ENCODE results near the gene CCDC12.

CCDC12 gene

DNA sequence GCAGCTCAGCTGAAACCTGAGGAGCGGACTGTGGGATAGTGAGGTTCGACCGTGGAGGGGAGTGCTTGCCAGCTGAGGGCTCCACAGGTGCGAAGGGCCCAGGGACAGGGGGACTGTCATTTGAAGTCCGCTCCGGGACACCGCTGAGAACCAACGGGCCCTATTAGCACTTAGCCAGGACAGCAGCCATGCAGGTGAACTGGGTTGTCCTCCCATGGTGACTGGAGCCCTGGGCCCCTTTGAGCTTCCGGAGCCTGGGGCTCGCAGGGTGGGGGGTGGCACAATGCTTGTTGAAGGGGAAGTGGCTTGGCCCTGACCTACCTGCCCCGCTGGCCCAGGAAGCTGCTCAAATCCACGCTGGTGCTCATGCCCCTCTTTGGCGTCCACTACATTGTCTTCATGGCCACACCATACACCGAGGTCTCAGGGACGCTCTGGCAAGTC lies 74.3 kb downstream of the CCDC12 start:
- no peaks in the 10 kb centered on the region for H3K9me3 ChIP-seq (ENCODE audit: control insufficient read depth, low read length)
- peaks cover 4% of the 10 kb centered on the region for H3K4me1 ChIP-seq (ENCODE audit: control insufficient read depth, insufficient read depth, low read length, poor library complexity, severe bottlenecking)
- DNase-seq: no peak
- H3K27ac ChIP-seq (ENCODE audit: insufficient read depth, low read length, poor library complexity, severe bottlenecking): no peak overlapping the region
- no peak overlapping the region for H3K4me3 ChIP-seq (ENCODE audit: insufficient read depth, low read depth, low read length, poor library complexity, severe bottlenecking)
- H3K27me3 ChIP-seq (replicated peaks; ENCODE audit: control insufficient read depth, insufficient read depth, low read length, poor library complexity, severe bottlenecking): no peaks in the 10 kb centered on the region
- no peaks in the 10 kb centered on the region for H3K36me3 ChIP-seq (ENCODE audit: control insufficient read depth, insufficient read depth, low read length)

- no peak for DNase-seq
- Histone ChIP-seq H3K9me3 (ENCODE audit: control insufficient read depth, low read length) (no peaks in the 10 kb centered on the region), H3K27ac (ENCODE audit: insufficient read depth, low read length, poor library complexity, severe bottlenecking) (no peak overlapping the region), H3K4me3 (ENCODE audit: insufficient read depth, low read depth, low read length, poor library complexity, severe bottlenecking) (no peak overlapping the region), H3K4me1 (ENCODE audit: control insufficient read depth, insufficient read depth, low read length, poor library complexity, severe bottlenecking) (peaks cover 4% of the 10 kb centered on the region), H3K36me3 (ENCODE audit: control insufficient read depth, insufficient read depth, low read length) (no peaks in the 10 kb centered on the region), H3K27me3 (replicated peaks; ENCODE audit: control insufficient read depth, insufficient read depth, low read length, poor library complexity, severe bottlenecking) (no peaks in the 10 kb centered on the region)
These were observed 74.9 kb downstream of the CCDC12 start for GRCh38 chr3:46901591-46902187.

DNA sequence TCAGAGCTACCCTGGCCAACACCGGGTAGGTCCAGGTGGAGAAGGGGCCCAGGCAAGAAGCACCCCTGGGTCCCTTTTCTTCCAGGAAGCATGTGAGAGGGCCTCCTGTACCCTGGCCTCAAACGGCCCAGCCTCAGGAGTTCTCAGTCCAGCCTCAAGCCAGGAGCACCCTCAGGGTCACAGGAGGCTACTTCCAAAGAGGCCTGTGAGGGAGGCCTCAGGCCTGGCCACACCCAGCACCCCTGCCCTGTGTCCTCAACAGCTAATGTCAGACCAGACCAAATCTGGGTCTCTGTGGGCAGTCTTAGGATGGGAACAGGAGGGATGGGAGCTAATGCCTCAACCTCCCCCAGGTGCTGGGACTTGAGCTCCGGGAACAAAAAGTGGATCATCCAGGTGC lies 75.5 kb downstream of the CCDC12 start:
- Histone ChIP-seq H3K4me1 (ENCODE audit: control insufficient read depth, insufficient read depth, low read length, poor library complexity, severe bottlenecking) (peaks cover 4% of the 10 kb centered on the region), H3K27ac (ENCODE audit: insufficient read depth, low read length, poor library complexity, severe bottlenecking) (no peak overlapping the region), H3K27me3 (replicated peaks; ENCODE audit: control insufficient read depth, insufficient read depth, low read length, poor library complexity, severe bottlenecking) (no peaks in the 10 kb centered on the region), H3K36me3 (ENCODE audit: control insufficient read depth, insufficient read depth, low read length) (no peaks in the 10 kb centered on the region), H3K4me3 (ENCODE audit: insufficient read depth, low read depth, low read length, poor library complexity, severe bottlenecking) (no peak overlapping the region), H3K9me3 (ENCODE audit: control insufficient read depth, low read length) (no peaks in the 10 kb centered on the region)
- no peak for DNase-seq

DNA sequence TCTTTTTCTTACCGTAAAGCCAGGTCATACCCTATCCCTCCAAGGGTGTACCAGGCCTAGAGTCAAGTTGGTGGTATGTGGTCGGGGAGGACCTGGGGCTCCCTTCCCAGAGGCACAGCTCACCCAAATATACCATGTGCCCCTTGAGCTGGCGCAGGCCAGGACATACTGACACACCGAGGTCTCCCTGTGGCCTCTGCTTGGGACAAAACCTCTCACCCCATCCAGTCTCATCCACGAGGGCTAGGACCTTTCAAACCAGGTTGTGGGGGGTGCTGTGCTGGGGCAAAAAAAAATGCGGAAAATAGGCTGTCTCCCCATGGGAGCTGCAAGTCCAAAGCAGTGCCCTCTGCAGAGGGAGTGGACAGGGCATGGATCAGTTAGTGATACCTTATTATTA lies 76.2 kb downstream of the CCDC12 start:
- H3K9me3 ChIP-seq (ENCODE audit: control insufficient read depth, low read length): no peaks in the 10 kb centered on the region
- no peak overlapping the region for H3K27ac ChIP-seq (ENCODE audit: insufficient read depth, low read length, poor library complexity, severe bottlenecking)
- H3K27me3 ChIP-seq (replicated peaks; ENCODE audit: control insufficient read depth, insufficient read depth, low read length, poor library complexity, severe bottlenecking): no peaks in the 10 kb centered on the region
- H3K4me3 ChIP-seq (ENCODE audit: insufficient read depth, low read depth, low read length, poor library complexity, severe bottlenecking): no peak overlapping the region
- peaks cover 4% of the 10 kb centered on the region for H3K4me1 ChIP-seq (ENCODE audit: control insufficient read depth, insufficient read depth, low read length, poor library complexity, severe bottlenecking)
- H3K36me3 ChIP-seq (ENCODE audit: control insufficient read depth, insufficient read depth, low read length): no peaks in the 10 kb centered on the region
- no peak for DNase-seq

- no peak overlapping the region for H3K27ac ChIP-seq (ENCODE audit: insufficient read depth, low read length, poor library complexity, severe bottlenecking)
- no peaks in the 10 kb centered on the region for H3K27me3 ChIP-seq (replicated peaks; ENCODE audit: control insufficient read depth, insufficient read depth, low read length, poor library complexity, severe bottlenecking)
- DNase-seq: no peak
- H3K4me1 ChIP-seq (ENCODE audit: control insufficient read depth, insufficient read depth, low read length, poor library complexity, severe bottlenecking): peaks cover 4% of the 10 kb centered on the region
- no peak overlapping the region for H3K4me3 ChIP-seq (ENCODE audit: insufficient read depth, low read depth, low read length, poor library complexity, severe bottlenecking)
- H3K9me3 ChIP-seq (ENCODE audit: control insufficient read depth, low read length): no peaks in the 10 kb centered on the region
- no peaks in the 10 kb centered on the region for H3K36me3 ChIP-seq (ENCODE audit: control insufficient read depth, insufficient read depth, low read length)
These were observed 76.6 kb downstream of the CCDC12 start for GRCh38 chr3:46900007-46900292.

DNA sequence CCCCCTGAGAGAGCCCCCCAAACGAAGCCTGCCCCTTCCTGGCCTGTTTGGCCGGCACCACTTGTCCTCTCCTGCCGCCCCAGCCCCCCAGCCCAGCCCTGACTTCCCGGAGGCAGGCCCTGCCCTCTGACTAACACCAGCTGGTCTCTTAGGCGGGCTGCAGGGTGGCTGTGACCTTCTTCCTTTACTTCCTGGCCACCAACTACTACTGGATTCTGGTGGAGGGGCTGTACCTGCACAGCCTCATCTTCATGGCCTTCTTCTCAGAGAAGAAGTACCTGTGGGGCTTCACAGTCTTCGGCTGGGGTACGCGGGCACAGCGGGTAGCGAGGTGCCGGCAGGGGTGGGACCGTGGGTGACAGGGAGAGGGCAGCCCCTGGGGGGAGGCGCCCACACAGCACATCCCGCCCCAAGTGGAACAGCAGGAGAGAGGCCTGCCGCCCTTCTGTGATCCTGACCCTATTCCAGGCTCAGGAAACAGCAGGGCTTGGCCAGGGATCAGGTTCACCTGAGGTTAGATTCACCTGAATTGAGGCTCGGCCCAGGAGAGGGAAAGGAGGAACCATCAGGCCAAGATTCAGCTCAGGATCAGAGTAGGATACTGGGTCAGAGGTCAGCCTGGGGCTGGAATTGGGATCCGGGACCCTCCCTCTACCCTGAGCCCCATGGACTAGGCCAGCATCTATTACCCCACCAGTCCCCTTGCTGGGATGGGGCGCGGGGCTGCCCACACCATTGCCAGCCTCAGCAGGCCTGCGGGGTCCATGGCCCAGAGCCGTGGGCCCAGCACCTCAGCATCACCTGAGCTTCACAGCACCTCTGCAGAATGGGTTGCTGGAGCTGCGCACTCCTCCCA lies 77.2 kb downstream of the CCDC12 start:
- DNase-seq: no peak
- peaks cover 4% of the 10 kb centered on the region for H3K4me1 ChIP-seq (ENCODE audit: control insufficient read depth, insufficient read depth, low read length, poor library complexity, severe bottlenecking)
- no peak overlapping the region for H3K4me3 ChIP-seq (ENCODE audit: insufficient read depth, low read depth, low read length, poor library complexity, severe bottlenecking)
- H3K27ac ChIP-seq (ENCODE audit: insufficient read depth, low read length, poor library complexity, severe bottlenecking): no peak overlapping the region
- H3K27me3 ChIP-seq (replicated peaks; ENCODE audit: control insufficient read depth, insufficient read depth, low read length, poor library complexity, severe bottlenecking): no peaks in the 10 kb centered on the region
- no peaks in the 10 kb centered on the region for H3K36me3 ChIP-seq (ENCODE audit: control insufficient read depth, insufficient read depth, low read length)
- H3K9me3 ChIP-seq (ENCODE audit: control insufficient read depth, low read length): no peaks in the 10 kb centered on the region

GRCh38 chr3:46898321-46899150 lies 78.0 kb downstream of the CCDC12 start:
- Histone ChIP-seq H3K4me3 (ENCODE audit: insufficient read depth, low read depth, low read length, poor library complexity, severe bottlenecking) (no peak overlapping the region), H3K36me3 (ENCODE audit: control insufficient read depth, insufficient read depth, low read length) (no peaks in the 10 kb centered on the region), H3K4me1 (ENCODE audit: control insufficient read depth, insufficient read depth, low read length, poor library complexity, severe bottlenecking) (peaks cover 4% of the 10 kb centered on the region), H3K9me3 (ENCODE audit: control insufficient read depth, low read length) (no peaks in the 10 kb centered on the region), H3K27ac (ENCODE audit: insufficient read depth, low read length, poor library complexity, severe bottlenecking) (no peak overlapping the region), H3K27me3 (replicated peaks; ENCODE audit: control insufficient read depth, insufficient read depth, low read length, poor library complexity, severe bottlenecking) (peaks cover 2% of the 10 kb centered on the region)
- no peak for DNase-seq

- H3K4me3 ChIP-seq (ENCODE audit: insufficient read depth, low read depth, low read length, poor library complexity, severe bottlenecking): no peak overlapping the region
- no peak for DNase-seq
- H3K4me1 ChIP-seq (ENCODE audit: control insufficient read depth, insufficient read depth, low read length, poor library complexity, severe bottlenecking): peaks cover 4% of the 10 kb centered on the region
- H3K9me3 ChIP-seq (ENCODE audit: control insufficient read depth, low read length): no peaks in the 10 kb centered on the region
- no peaks in the 10 kb centered on the region for H3K36me3 ChIP-seq (ENCODE audit: control insufficient read depth, insufficient read depth, low read length)
- peaks cover 9% of the 10 kb centered on the region for H3K27me3 ChIP-seq (replicated peaks; ENCODE audit: control insufficient read depth, insufficient read depth, low read length, poor library complexity, severe bottlenecking)
- H3K27ac ChIP-seq (ENCODE audit: insufficient read depth, low read length, poor library complexity, severe bottlenecking): no peak overlapping the region
These were observed 78.7 kb downstream of the CCDC12 start for GRCh38 chr3:46897829-46898320.

DNA sequence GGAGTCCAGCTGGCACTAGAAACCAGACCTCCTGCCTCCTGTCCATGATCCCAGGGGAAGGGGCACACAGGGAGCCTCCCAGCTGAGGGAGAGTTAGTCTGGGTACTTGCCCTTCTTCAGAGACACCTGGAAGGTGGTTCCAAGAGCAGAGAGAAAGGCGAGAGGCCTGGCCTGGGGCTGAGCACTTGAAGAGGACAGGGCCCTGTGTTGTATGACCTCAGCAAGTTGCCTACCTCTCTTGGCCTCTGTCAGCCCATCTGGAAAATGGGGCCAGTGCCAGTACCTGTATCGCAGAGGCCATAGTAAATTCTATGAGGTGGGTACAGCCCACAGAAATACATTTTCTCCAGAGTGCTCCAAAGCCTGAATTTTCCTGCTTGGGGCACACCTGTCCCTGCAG lies 79.5 kb downstream of the CCDC12 start:
- Histone ChIP-seq H3K4me3 (ENCODE audit: insufficient read depth, low read depth, low read length, poor library complexity, severe bottlenecking) (no peak overlapping the region), H3K27ac (ENCODE audit: insufficient read depth, low read length, poor library complexity, severe bottlenecking) (no peak overlapping the region), H3K9me3 (ENCODE audit: control insufficient read depth, low read length) (no peaks in the 10 kb centered on the region), H3K27me3 (replicated peaks; ENCODE audit: control insufficient read depth, insufficient read depth, low read length, poor library complexity, severe bottlenecking) (peaks cover 12% of the 10 kb centered on the region), H3K36me3 (ENCODE audit: control insufficient read depth, insufficient read depth, low read length) (no peaks in the 10 kb centered on the region), H3K4me1 (ENCODE audit: control insufficient read depth, insufficient read depth, low read length, poor library complexity, severe bottlenecking) (peaks cover 4% of the 10 kb centered on the region)
- no peak for DNase-seq

DNA sequence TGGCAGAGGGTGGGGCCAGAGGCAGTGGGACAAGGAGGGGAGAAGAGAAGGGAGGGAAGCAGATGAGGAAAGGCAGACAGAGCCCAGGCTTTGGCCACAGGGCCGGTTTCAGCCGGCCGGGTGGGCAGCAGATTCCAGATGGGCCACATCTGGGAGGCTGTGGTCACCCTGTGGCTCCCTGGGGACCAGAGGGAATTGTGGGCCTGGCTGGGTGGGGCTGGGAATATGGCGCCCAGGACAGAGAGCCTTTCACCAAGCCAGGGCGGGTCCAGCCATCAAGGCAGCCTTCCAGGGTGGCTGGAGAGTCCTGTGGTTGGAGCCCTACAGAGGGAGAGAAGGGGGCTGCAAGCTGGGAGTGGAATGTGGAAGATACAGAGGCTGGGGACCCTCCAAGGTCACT lies 80.2 kb downstream of the CCDC12 start:
- Histone ChIP-seq H3K4me1 (ENCODE audit: control insufficient read depth, insufficient read depth, low read length, poor library complexity, severe bottlenecking) (peaks cover 4% of the 10 kb centered on the region), H3K27me3 (replicated peaks; ENCODE audit: control insufficient read depth, insufficient read depth, low read length, poor library complexity, severe bottlenecking) (peaks cover 12% of the 10 kb centered on the region), H3K36me3 (ENCODE audit: control insufficient read depth, insufficient read depth, low read length) (no peaks in the 10 kb centered on the region), H3K9me3 (ENCODE audit: control insufficient read depth, low read length) (no peaks in the 10 kb centered on the region), H3K27ac (ENCODE audit: insufficient read depth, low read length, poor library complexity, severe bottlenecking) (no peak overlapping the region), H3K4me3 (ENCODE audit: insufficient read depth, low read depth, low read length, poor library complexity, severe bottlenecking) (no peak overlapping the region)
- no peak for DNase-seq

Measured in effector memory CD4-positive, alpha-beta T cell (primary cell).